Neutrophil (primary cell): Measurements from ENCODE around the gene GTF2A1.

Experiments used
- H3K27ac ChIP-seq: fragments of 200-600 bp; sonication (generic); 2 replicates; pipeline ENCODE4 v1.5.1; 2016; ENCODE audit warnings: mild to moderate bottlenecking, moderate library complexity
- H3K27me3 ChIP-seq: fragments of 200-600 bp; sonication (generic); 2 replicates; pipeline ENCODE4 v1.6.0; 2016; ENCODE audit warnings: mild to moderate bottlenecking
- H3K36me3 ChIP-seq: fragments of 200-600 bp; sonication (generic); 2 replicates; pipeline ENCODE4 v1.5.1; 2017
- H3K4me1 ChIP-seq, 2 experiments: fragments of 200-600 bp in 1 of 2; sonication (generic) in 1 of 2; 1 replicate in 1 of 2; 2 replicates in 1 of 2; pipeline versions ENCODE4 v1.5.1 to v1.6.1; 2013 to 2016; ENCODE audit warnings: low read depth in 1 of 2, low read length in 1 of 2, mild to moderate bottlenecking in 1 of 2, moderate library complexity in 1 of 2; ENCODE audit not compliant: control insufficient read depth in 1 of 2, insufficient read depth in 1 of 2
- H3K4me3 ChIP-seq, 2 experiments: fragments of 200-600 bp in 1 of 2; sonication (generic) in 1 of 2; 1 replicate in 1 of 2; 2 replicates in 1 of 2; pipeline ENCODE4 v1.5.1; 2013 to 2016; ENCODE audit warnings: low read depth in 1 of 2, low read length in 1 of 2, mild to moderate bottlenecking in 1 of 2, moderate library complexity in 1 of 2
- H3K9me3 ChIP-seq: fragments of 200-600 bp; sonication (generic); 2 replicates; pipeline ENCODE4 v1.5.1; 2016
- CTCF ChIP-seq: fragments of 200-600 bp; sonication (generic); IDR thresholded peaks from 2 replicates; pipeline ENCODE4 v1.5.1; 2016; ENCODE audit warnings: antibody characterized with exemption

Gene GTF2A1

GRCh38 chr14:81125536-81125935 is 95.2 kb downstream of the GTF2A1 start:
- H3K27ac ChIP-seq = no peak overlapping the region
- H3K4me1 ChIP-seq = peaks cover 57 to 66% of the 10 kb centered on the region in 2 experiments
- H3K27me3 ChIP-seq = no peaks in the 10 kb centered on the region
- TF ChIP-seq CTCF = no peak
- no peak overlapping the region for H3K4me3 ChIP-seq
- no peaks in the 10 kb centered on the region for H3K36me3 ChIP-seq
- H3K9me3 ChIP-seq = no peaks in the 10 kb centered on the region
